GM12892 (cell line): Measurements from ENCODE around the gene DENND1A.

Experiments
- POLR2A ChIP-seq: IDR thresholded peaks from 2 replicates; pipeline ENCODE4 v1.6.1; 2011; ENCODE audit warnings: low read depth, low read length, control low read depth
- POLR2AphosphoS5 ChIP-seq: IDR thresholded peaks from 2 replicates; pipeline ENCODE4 v1.6.1; 2011; ENCODE audit warnings: low read depth, low read length, control low read depth

GRCh38 chr9:123614306-123615263 is 315.3 kb downstream of the DENND1A start:
- TF ChIP-seq POLR2AphosphoS5 (no peak), POLR2A (no peak)
